Stimulated activated CD8-positive, alpha-beta memory T cell treated with anti-CD3 and anti-CD28 coated beads, Interleukin-2, amount 100 ng/mL, for 1 hour (primary cell): ENCODE results near the gene OCSTAMP.

Experiments
- DNase-seq, 2 donors: peaks; one replicate each; pipeline ENCODE4 v3.0.0-alpha.2; 2020; ENCODE audit warnings: low read depth in 2 of 2

OCSTAMP gene

GRCh38 chr20:46512943-46513844 is 37.3 kb downstream of the OCSTAMP start, which contains the start of gene ZNF334:
TSS of gene ZNF334 (minus strand) at chr20:46513559. CDS start at chr20:46512102, 1,457 bp downstream.
- DNase-seq, result no peak

DNA sequence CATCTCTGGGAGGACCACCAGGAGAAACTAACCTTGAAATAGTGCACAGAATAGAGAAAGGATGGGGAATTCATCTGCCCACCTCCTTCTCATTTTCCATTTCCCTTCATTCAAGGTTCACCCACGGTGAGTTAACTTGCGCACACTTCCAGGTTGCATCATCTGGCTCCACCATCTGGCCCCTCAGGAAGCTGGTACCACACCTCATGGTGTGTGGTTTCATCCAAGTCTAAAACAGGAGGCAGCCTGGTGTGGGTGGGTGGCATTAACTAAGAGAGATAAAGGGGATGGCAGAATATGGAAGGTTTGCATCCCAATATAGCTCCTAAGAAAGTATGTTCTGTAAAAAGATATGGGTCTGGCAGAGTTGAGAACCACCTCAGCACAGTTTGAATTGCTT is 40.9 kb downstream of the OCSTAMP start:
- no peak for DNase-seq

DNA sequence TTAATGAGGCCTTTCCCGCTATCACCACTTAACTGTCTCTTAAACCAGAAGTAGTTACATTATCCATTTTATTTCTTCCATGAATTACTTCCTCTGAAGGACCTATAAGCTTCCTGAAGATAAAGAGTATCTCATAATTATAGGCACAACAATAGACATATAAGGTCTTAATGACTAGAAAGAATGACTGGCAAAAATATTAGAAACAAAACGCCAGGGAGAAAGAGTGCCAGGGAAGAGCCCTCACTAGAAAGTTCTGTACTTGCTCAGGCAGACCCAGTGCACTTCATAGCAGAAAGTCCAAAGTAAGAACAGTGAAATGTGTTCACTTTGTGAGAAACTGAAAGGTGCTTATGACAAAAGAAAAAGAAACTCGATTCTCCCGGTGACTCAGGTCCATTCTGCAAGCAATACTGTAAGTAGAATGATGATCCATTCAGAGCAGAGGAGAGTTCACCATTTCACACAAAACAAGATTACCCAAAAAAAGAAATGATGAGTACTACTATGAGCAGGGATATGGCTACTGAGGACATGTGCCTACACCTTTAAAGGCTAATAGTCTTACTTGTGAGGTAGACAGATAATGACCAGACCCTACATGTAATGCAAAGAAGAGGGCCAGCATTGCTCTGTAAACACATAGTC is 42.6 kb downstream of the OCSTAMP start:
- no peak for DNase-seq

GRCh38 chr20:46505506-46505905 is 44.9 kb downstream of the OCSTAMP start:
- no peak for DNase-seq

DNA sequence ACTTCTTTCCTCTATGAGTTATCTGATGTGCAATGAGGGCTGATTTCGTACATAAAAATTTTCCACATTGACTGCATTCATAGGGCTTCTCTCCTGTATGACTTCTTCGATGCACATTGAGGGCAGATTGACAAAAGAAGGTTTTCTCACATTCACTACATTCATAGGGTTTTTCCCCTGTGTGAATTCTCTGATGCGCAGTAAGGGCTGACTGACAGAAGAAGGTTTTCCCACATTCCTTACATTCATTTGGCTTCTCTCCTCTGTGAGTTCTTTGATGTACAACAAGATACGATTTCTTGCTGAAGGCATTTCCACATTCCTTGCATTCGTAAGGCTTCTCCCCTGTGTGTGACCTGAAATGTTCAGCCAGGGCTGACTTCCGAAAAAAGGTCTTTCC is 48.5 kb downstream of the OCSTAMP start:
- DNase-seq, result no peak

- DNase-seq, result no peak
These were observed 49.0 kb downstream of the OCSTAMP start for GRCh38 chr20:46501337-46501942.

DNA sequence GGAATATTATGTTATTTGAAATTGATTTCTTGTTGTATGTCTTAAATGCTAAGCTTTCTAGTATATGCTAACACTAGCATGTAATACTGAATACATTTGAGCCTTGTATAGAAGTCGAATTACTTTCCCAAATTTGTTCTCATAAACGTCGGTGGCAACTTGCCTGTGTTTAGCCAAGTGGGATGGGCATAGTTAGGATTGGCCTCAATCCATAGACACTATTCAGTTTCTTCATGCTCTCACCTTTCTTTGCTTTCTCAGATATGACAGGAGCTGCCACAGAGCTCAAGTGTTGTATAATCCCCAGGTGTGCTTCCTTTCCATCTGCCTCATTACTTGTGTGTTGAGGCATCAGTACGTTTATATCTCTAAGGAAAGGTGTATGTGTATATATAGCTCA is 56.4 kb downstream of the OCSTAMP start:
- DNase-seq, result no peak

GRCh38 chr20:46491354-46491753 is 59.1 kb downstream of the OCSTAMP start:
- DNase-seq, result no peak
